WTC11 (cell line): ENCODE measurements around the gene SEMA4C. TPM values are rescaled to one million over a fixed set of nuclear protein-coding genes. Genes with fewer than 3 reads are reported as not detected.

Source experiments
- ATAC-seq: fragments of 200-7000 bp; cut with Tn5 transposase; 2 replicates; pipeline ENCODE4 v1.10.0; 2021; ENCODE audit warnings: mild to moderate bottlenecking, moderate library complexity
- CTCF ChIA-PET: fragments of 300-600 bp; sonication (Branson Sonifier 250); formaldehyde crosslinking; loops from one replicate; lab custom pipeline; 2021; ENCODE audit warnings: antibody characterized with exemption; lab: Charles Lee
- POLR2A ChIA-PET: fragments of 350-600 bp; sonication (Branson Sonifier 250); formaldehyde crosslinking; loops from one replicate; lab custom pipeline; 2021; ENCODE audit warnings: antibody characterized with exemption; lab: Charles Lee
- DNase-seq: peaks from one replicate; pipeline ENCODE4 v3.0.0; 2021; ENCODE audit warnings: low spot score
- H3K27ac Mint-ChIP-seq: 2 replicates; pipeline ENCODE4 v1.8.0; 2021; ENCODE audit warnings: mixed read lengths
- H3K27me3 Mint-ChIP-seq: 2 replicates; pipeline ENCODE4 v1.8.0; 2021; ENCODE audit warnings: low read depth, mild to moderate bottlenecking, moderate library complexity, mixed read lengths
- H3K36me3 Mint-ChIP-seq: 2 replicates; pipeline ENCODE4 v1.8.0; 2021; ENCODE audit warnings: mixed read lengths
- H3K4me1 Mint-ChIP-seq: 2 replicates; pipeline ENCODE4 v1.8.0; 2022; ENCODE audit warnings: mixed read lengths
- H3K4me3 Mint-ChIP-seq: 2 replicates; pipeline ENCODE4 v1.8.0; 2021; ENCODE audit warnings: mild to moderate bottlenecking, moderate library complexity, mixed read lengths
- H3K9me3 Mint-ChIP-seq: 2 replicates; pipeline ENCODE4 v1.8.0; 2021; ENCODE audit warnings: mixed read lengths
- ATF2 ChIP-seq: sonication (generic); formaldehyde crosslinking; IDR thresholded peaks from 2 replicates; pipeline ENCODE4 v1.8.1; 2022; ENCODE audit warnings: low read depth, missing genetic modification reagents, borderline replicate concordance
- ATF3 ChIP-seq: sonication (generic); formaldehyde crosslinking; conservative IDR thresholded peaks from 2 replicates; pipeline ENCODE4 v1.8.1; 2022; ENCODE audit warnings: mild to moderate bottlenecking, missing genetic modification reagents
- ATF6 ChIP-seq: sonication (generic); formaldehyde crosslinking; IDR thresholded peaks from 2 replicates; pipeline ENCODE4 v1.8.1; 2023; ENCODE audit warnings: mild to moderate bottlenecking, missing genetic modification reagents
- CREB1 ChIP-seq: sonication (generic); formaldehyde crosslinking; IDR thresholded peaks from 2 replicates; pipeline ENCODE4 v1.8.0; 2023; ENCODE audit warnings: mild to moderate bottlenecking, missing genetic modification reagents
- E2F5 ChIP-seq: sonication (generic); formaldehyde crosslinking; IDR thresholded peaks from 2 replicates; pipeline ENCODE4 v1.8.1; 2022; ENCODE audit warnings: mild to moderate bottlenecking, moderate library complexity, missing genetic modification reagents
- ETV6 ChIP-seq: sonication (generic); formaldehyde crosslinking; IDR thresholded peaks from 2 replicates; pipeline ENCODE4 v1.8.1; 2022; ENCODE audit warnings: mild to moderate bottlenecking, missing genetic modification reagents
- FOXJ3 ChIP-seq: sonication (generic); formaldehyde crosslinking; IDR thresholded peaks from 2 replicates; pipeline ENCODE4 v1.9.0; 2021; ENCODE audit warnings: missing genetic modification reagents, mild to moderate bottlenecking, borderline replicate concordance
- FOXP1 ChIP-seq: sonication (generic); formaldehyde crosslinking; IDR thresholded peaks from 2 replicates; pipeline ENCODE4 v1.8.0; 2022; ENCODE audit warnings: missing genetic modification reagents, mild to moderate bottlenecking, moderate library complexity, borderline replicate concordance
- GRHL2 ChIP-seq: fragments of 250-450 bp; sonication (Bioruptor Pico); IDR thresholded peaks from 2 replicates; pipeline ENCODE4 v1.8.0; 2022; ENCODE audit warnings: mild to moderate bottlenecking, moderate library complexity; ENCODE audit not compliant: insufficient replicate concordance, severe bottlenecking
- MLX ChIP-seq: sonication (generic); formaldehyde crosslinking; IDR thresholded peaks from 2 replicates; pipeline ENCODE4 v1.8.1; 2023; ENCODE audit warnings: mild to moderate bottlenecking, missing genetic modification reagents, moderate library complexity
- MXD4 ChIP-seq: fragments of 250-450 bp; sonication (Bioruptor Pico); IDR thresholded peaks from 2 replicates; pipeline ENCODE4 v1.8.0; 2021; ENCODE audit warnings: mild to moderate bottlenecking, moderate library complexity, borderline replicate concordance
- MYBL2 ChIP-seq: sonication (generic); formaldehyde crosslinking; IDR thresholded peaks from 2 replicates; pipeline ENCODE4 v1.8.1; 2023; ENCODE audit warnings: mild to moderate bottlenecking, moderate library complexity, missing genetic modification reagents
- NFATC4 ChIP-seq: fragments of 250-450 bp; sonication (Bioruptor Pico); IDR thresholded peaks from 2 replicates; pipeline ENCODE4 v1.9.0; 2021; ENCODE audit warnings: mild to moderate bottlenecking
- NR2C2 ChIP-seq: sonication (generic); formaldehyde crosslinking; IDR thresholded peaks from 2 replicates; pipeline ENCODE4 v1.8.0; 2022; ENCODE audit warnings: mild to moderate bottlenecking, missing genetic modification reagents
- NR3C1 ChIP-seq: sonication (generic); formaldehyde crosslinking; conservative IDR thresholded peaks from 2 replicates; pipeline ENCODE4 v1.8.1; 2023; ENCODE audit warnings: low read depth, mild to moderate bottlenecking, missing genetic modification reagents
- RORB ChIP-seq: fragments of 250-450 bp; sonication (Bioruptor Pico); IDR thresholded peaks from 2 replicates; pipeline ENCODE4 v1.9.0; 2021; ENCODE audit warnings: mild to moderate bottlenecking
- SMAD3 ChIP-seq: sonication (generic); formaldehyde crosslinking; IDR thresholded peaks from 2 replicates; pipeline ENCODE4 v1.8.0; 2022; ENCODE audit warnings: missing genetic modification reagents, mild to moderate bottlenecking, borderline replicate concordance
- SP1 ChIP-seq: sonication (generic); formaldehyde crosslinking; conservative IDR thresholded peaks from 2 replicates; pipeline ENCODE4 v1.8.1; 2022; ENCODE audit warnings: missing genetic modification reagents
- TEAD1 ChIP-seq: sonication (generic); formaldehyde crosslinking; IDR thresholded peaks from 2 replicates; pipeline ENCODE4 v1.8.0; 2022; ENCODE audit warnings: mild to moderate bottlenecking, missing genetic modification reagents
- ZNF423 ChIP-seq: fragments of 250-450 bp; sonication (Bioruptor Pico); IDR thresholded peaks from 2 replicates; pipeline ENCODE4 v2.1.2; 2022; ENCODE audit warnings: mild to moderate bottlenecking, moderate library complexity
- ZNF425 ChIP-seq: fragments of 250-450 bp; sonication (Bioruptor Pico); conservative IDR thresholded peaks from 2 replicates; pipeline ENCODE4 v1.9.0; 2021; ENCODE audit warnings: mild to moderate bottlenecking
- total RNA-seq: library from RNA; stranded (reverse); gene quantifications from 3 replicates; pipeline ENCODE4 v1.2.3, GENCODE V29; 2021

Gene SEMA4C
- total RNA-seq, 1 experiment from 2014 or later: 81.6 TPM

- DNase-seq: no peak
- ChIA-PET POLR2A (interaction anchor here (0.8 kb wide), 1 partner anchor 9 kb away, joined by 3 read pairs; no protein-coding TSS in a partner anchor), CTCF (interaction anchor here (1.2 to 5.9 kb wide), 3 partner anchors 9 to 73 kb away, joined by 5 to 45 read pairs (median 10); partner anchors contain the start of gene ANKRD39)
- peaks cover 80% of the 10 kb centered on the region for H3K4me1 Mint-ChIP-seq
- H3K27me3 Mint-ChIP-seq: no peaks in the 10 kb centered on the region
- H3K27ac Mint-ChIP-seq: no peak overlapping the region; the same call in 1 of the 2 replicates
- no peaks in the 10 kb centered on the region for H3K36me3 Mint-ChIP-seq
- no peak overlapping the region for H3K4me3 Mint-ChIP-seq
- no peaks in the 10 kb centered on the region for H3K9me3 Mint-ChIP-seq
- TF ChIP-seq ZNF425 (CRISPR knock-in tag) (no peak), SP1 (CRISPR knock-in tag) (no peak), NR3C1 (CRISPR knock-in tag) (no peak), ATF2 (CRISPR knock-in tag) (no peak), CREB1 (CRISPR knock-in tag) (no peak), NR2C2 (CRISPR knock-in tag) (no peak), TEAD1 (no peak), NFATC4 (CRISPR knock-in tag) (no peak), ATF6 (CRISPR knock-in tag) (no peak), ETV6 (no peak), E2F5 (no peak)
- TF ChIP-seq, all 79 proteins: peak for 0
- ATAC-seq: no peak
Observed at GRCh38 chr2:96877631-96878092, 7.8 kb upstream of the SEMA4C start.

GRCh38 chr2:96877042-96877451 lies 7.2 kb upstream of the SEMA4C start:
- ATAC-seq (no peak), DNase-seq (no peak)
- CTCF ChIA-PET: interaction anchor here (1.2 to 5.9 kb wide), 2 partner anchors 19 to 74 kb away, joined by 10 to 45 read pairs; partner anchors contain the start of gene ANKRD39
- Mint-ChIP-seq H3K27me3 (no peaks in the 10 kb centered on the region), H3K4me3 (no peak overlapping the region), H3K27ac (no peak overlapping the region), H3K36me3 (no peaks in the 10 kb centered on the region), H3K9me3 (no peaks in the 10 kb centered on the region), H3K4me1 (peaks cover 81% of the 10 kb centered on the region)
- POLR2A ChIA-PET: no interaction called here
- TF ChIP-seq ZNF423 (CRISPR knock-in tag) (no peak), GRHL2 (no peak), RORB (CRISPR knock-in tag) (no peak), MLX (no peak), FOXP1 (CRISPR knock-in tag) (no peak), MXD4 (CRISPR knock-in tag) (no peak), ATF3 (CRISPR knock-in tag) (no peak), FOXJ3 (CRISPR knock-in tag) (no peak), SMAD3 (CRISPR knock-in tag) (no peak), MYBL2 (CRISPR knock-in tag) (no peak)
